PFSK-1 (cell line): Measurements from ENCODE around the gene TMTC2.

ENCODE experiments used
- FOXP2 ChIP-seq: optimal IDR thresholded peaks from 2 replicates; pipeline ENCODE3; 2011; ENCODE audit warnings: borderline replicate concordance, control low read depth, inconsistent platforms; ENCODE audit not compliant: insufficient read depth; ENCODE audit errors: extremely low read length, extremely low read depth
- POLR2AphosphoS5 ChIP-seq: IDR thresholded peaks from 2 replicates; pipeline ENCODE4 v1.6.1; 2012; ENCODE audit warnings: low read depth, mild to moderate bottlenecking, control low read depth, low read length, moderate library complexity
- SIN3A ChIP-seq: IDR thresholded peaks from 2 replicates; pipeline ENCODE4 v1.6.1; 2012; ENCODE audit warnings: mild to moderate bottlenecking, low read length, moderate library complexity, borderline replicate concordance; ENCODE audit not compliant: insufficient read depth
- TAF1 ChIP-seq: IDR thresholded peaks from 2 replicates; pipeline ENCODE4 v1.6.1; 2012; ENCODE audit warnings: low read length, control low read depth, borderline replicate concordance; ENCODE audit not compliant: insufficient read depth
- TF ChIP-seq, protein P1 (sequence below), 2 experiments: IDR thresholded peaks; 2 replicates each; pipeline versions ENCODE4 v1.6.1 to v1.8.0; 2011 to 2012; ENCODE audit warnings: low read depth in 2 of 2, low read length in 2 of 2, control low read depth in 1 of 2, inconsistent platforms in 1 of 2, mild to moderate bottlenecking in 1 of 2, moderate library complexity in 1 of 2; ENCODE audit not compliant: insufficient read depth in 1 of 2

Gene TMTC2

DNA sequence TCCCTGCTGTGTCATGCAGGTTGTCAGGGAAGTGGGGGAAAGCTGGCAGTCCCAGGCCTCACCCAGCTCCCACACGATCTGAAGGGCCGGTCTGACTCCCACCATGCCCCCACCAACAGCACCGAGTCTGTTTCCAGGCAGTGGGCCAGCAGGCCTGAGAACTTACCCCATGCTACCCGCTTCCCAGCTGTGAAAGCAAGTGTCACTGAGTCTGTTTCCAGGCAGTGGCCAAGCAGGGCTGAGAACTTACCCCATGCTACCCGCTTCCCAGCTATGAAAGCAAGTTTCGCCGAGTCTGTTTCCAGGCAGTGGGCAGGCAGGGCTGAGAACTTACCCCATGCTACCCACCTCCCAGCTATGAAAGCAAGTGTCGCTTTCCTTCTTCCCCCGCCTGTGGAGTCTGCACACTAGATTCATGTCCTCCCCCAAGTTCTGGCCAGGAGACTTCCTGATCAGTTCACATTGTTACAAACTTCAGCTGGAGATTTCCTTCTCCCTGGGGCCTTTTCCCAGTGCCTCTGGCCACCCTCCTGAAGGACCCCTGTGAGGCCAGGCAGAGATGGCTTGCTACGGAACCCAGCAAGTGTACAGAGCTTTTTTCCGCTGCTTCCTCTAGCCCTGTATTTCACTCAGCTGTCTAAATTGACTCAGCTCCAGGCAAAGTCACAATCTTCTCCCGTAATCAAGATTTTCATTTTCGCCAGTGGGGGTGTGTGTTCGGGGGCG lies 435.4 kb downstream of the TMTC2 start:
- TF ChIP-seq POLR2AphosphoS5 = no peak
- TF ChIP-seq, protein P1, sequence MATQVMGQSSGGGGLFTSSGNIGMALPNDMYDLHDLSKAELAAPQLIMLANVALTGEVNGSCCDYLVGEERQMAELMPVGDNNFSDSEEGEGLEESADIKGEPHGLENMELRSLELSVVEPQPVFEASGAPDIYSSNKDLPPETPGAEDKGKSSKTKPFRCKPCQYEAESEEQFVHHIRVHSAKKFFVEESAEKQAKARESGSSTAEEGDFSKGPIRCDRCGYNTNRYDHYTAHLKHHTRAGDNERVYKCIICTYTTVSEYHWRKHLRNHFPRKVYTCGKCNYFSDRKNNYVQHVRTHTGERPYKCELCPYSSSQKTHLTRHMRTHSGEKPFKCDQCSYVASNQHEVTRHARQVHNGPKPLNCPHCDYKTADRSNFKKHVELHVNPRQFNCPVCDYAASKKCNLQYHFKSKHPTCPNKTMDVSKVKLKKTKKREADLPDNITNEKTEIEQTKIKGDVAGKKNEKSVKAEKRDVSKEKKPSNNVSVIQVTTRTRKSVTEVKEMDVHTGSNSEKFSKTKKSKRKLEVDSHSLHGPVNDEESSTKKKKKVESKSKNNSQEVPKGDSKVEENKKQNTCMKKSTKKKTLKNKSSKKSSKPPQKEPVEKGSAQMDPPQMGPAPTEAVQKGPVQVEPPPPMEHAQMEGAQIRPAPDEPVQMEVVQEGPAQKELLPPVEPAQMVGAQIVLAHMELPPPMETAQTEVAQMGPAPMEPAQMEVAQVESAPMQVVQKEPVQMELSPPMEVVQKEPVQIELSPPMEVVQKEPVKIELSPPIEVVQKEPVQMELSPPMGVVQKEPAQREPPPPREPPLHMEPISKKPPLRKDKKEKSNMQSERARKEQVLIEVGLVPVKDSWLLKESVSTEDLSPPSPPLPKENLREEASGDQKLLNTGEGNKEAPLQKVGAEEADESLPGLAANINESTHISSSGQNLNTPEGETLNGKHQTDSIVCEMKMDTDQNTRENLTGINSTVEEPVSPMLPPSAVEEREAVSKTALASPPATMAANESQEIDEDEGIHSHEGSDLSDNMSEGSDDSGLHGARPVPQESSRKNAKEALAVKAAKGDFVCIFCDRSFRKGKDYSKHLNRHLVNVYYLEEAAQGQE (IDR thresholded peaks at IDR 0.05; ENCODE audit: insufficient read depth in 1 of 2, low read depth in 2 of 2, low read length in 2 of 2) = no peak

GRCh38 chr12:83122623-83122934 lies 435.9 kb downstream of the TMTC2 start:
- TF ChIP-seq SIN3A (no peak), TAF1 (no peak), POLR2AphosphoS5 (no peak), FOXP2 (no peak)
- TF ChIP-seq, protein P1 (IDR thresholded peaks at IDR 0.05; ENCODE audit: insufficient read depth in 1 of 2, low read depth in 2 of 2, low read length in 2 of 2) = no peak

GRCh38 chr12:83123039-83123438 lies 436.3 kb downstream of the TMTC2 start:
- TF ChIP-seq TAF1 (no peak), SIN3A (no peak), FOXP2 (no peak), POLR2AphosphoS5 (no peak)
- TF ChIP-seq, protein P1 (IDR thresholded peaks at IDR 0.05; ENCODE audit: insufficient read depth in 1 of 2, low read depth in 2 of 2, low read length in 2 of 2) = no peak

DNA sequence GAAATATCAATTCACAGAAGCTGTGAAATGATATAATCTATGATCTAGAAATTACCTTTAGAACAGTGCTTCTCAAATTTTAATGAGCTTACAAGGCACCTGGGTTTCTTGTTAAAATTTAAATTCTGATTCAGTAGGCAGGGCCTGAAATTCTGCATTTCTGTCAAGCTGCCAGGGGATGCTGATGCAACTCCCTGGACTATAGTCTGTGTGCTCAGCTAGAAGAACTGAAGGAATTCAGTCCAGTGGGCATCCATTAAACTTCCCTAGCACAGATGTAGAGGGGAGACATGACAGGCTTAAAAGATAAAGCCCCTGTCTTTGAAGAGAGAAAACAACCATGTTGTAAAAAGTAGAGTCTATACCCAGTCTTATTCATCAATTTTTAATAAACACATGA lies 441.8 kb downstream of the TMTC2 start:
- TF ChIP-seq, protein P1 (IDR thresholded peaks at IDR 0.05; ENCODE audit: insufficient read depth in 1 of 2, low read depth in 2 of 2, low read length in 2 of 2) = no peak
- no peak for TF ChIP-seq FOXP2
- TF ChIP-seq POLR2AphosphoS5 = no peak
- TF ChIP-seq TAF1 = no peak
- no peak for TF ChIP-seq SIN3A

DNA sequence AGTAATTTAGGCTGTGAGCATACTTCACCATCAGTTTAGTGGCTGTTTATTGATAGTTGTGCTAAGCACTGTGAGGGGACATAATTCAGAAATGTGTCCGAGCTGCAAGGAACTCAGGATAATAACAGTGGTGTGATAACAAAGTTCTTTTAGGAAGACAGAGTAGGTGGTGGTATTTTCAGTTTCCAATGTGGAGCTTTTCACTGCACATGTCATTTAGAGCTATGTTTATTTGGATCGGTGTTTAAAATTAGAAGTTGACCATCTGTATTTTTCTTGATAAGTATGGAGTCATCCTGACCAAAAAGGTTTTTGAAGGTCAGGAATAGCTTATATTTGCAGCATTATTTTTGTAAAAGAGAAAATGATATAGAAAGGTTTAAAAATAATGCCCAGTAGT lies 443.5 kb downstream of the TMTC2 start:
- TF ChIP-seq SIN3A = no peak
- TF ChIP-seq POLR2AphosphoS5 = no peak
- TF ChIP-seq FOXP2 = no peak
- TF ChIP-seq, protein P1 (IDR thresholded peaks at IDR 0.05; ENCODE audit: insufficient read depth in 1 of 2, low read depth in 2 of 2, low read length in 2 of 2) = no peak
- TF ChIP-seq TAF1 = no peak
